GM18951 (cell line): ENCODE data around the gene IARS1.

Experiments used
- POLR2A ChIP-seq: IDR thresholded peaks from 4 replicates; pipeline ENCODE4 v1.6.1; 2011; ENCODE audit warnings: mild to moderate bottlenecking; ENCODE audit not compliant: insufficient read length, insufficient read depth; ENCODE audit errors: extremely low read depth
- in situ Hi-C: fragments of 300-500 bp; cut with MboI; formaldehyde crosslinking; loops from one replicate; pipeline ENCODE4 v1.12.0; 2022; ENCODE audit warnings: low sequenced_read_pairs, mixed read lengths, inconsistent platforms; ENCODE audit not compliant: unreplicated experiment

IARS1 gene

GRCh38 chr9:92290785-92291429 is 2.6 kb downstream of the IARS1 start:
- TF ChIP-seq POLR2A, result no peak
- in situ Hi-C loops, result no loop called here

- in situ Hi-C loops, result no loop called here
- TF ChIP-seq POLR2A, result no peak
These were observed 3.6 kb downstream of the IARS1 start for GRCh38 chr9:92289708-92290390.

- in situ Hi-C loops, result no loop called here
- no peak for TF ChIP-seq POLR2A
These were observed 14.2 kb downstream of the IARS1 start for GRCh38 chr9:92279302-92279701.

- in situ Hi-C loops, result no loop called here
- TF ChIP-seq POLR2A, result no peak
These were observed 15.4 kb downstream of the IARS1 start for GRCh38 chr9:92278110-92278509.

- in situ Hi-C loops, result no loop called here
- no peak for TF ChIP-seq POLR2A
These were observed 17.0 kb downstream of the IARS1 start for GRCh38 chr9:92276331-92277032.

- TF ChIP-seq POLR2A, result no peak
- in situ Hi-C loops, result no loop called here
These were observed 18.0 kb downstream of the IARS1 start for GRCh38 chr9:92275541-92275940.

GRCh38 chr9:92270511-92270910 is 23.0 kb downstream of the IARS1 start:
- no peak for TF ChIP-seq POLR2A
- in situ Hi-C loops, result loop anchor here (25.0 kb wide), 1 partner anchor 133 kb away; no protein-coding TSS in a partner anchor

GRCh38 chr9:92266486-92266885 is 27.0 kb downstream of the IARS1 start:
- in situ Hi-C loops, result loop anchor here (25.0 kb wide), 1 partner anchor 129 kb away; no protein-coding TSS in a partner anchor
- no peak for TF ChIP-seq POLR2A

- in situ Hi-C loops, result loop anchor here (25.0 kb wide), 1 partner anchor 128 kb away; no protein-coding TSS in a partner anchor
- TF ChIP-seq POLR2A, result no peak
These were observed 28.3 kb downstream of the IARS1 start for GRCh38 chr9:92265154-92265553.

- in situ Hi-C loops, result loop anchor here (25.0 kb wide), 1 partner anchor 126 kb away; no protein-coding TSS in a partner anchor
- no peak for TF ChIP-seq POLR2A
These were observed 30.4 kb downstream of the IARS1 start for GRCh38 chr9:92263131-92263530.

- no peak for TF ChIP-seq POLR2A
- in situ Hi-C loops, result loop anchor here (25.0 kb wide), 1 partner anchor 120 kb away; no protein-coding TSS in a partner anchor
These were observed 36.2 kb downstream of the IARS1 start for GRCh38 chr9:92257327-92257726.

- in situ Hi-C loops, result loop anchor here (25.0 kb wide), 1 partner anchor 117 kb away; no protein-coding TSS in a partner anchor
- TF ChIP-seq POLR2A, result no peak
These were observed 38.8 kb downstream of the IARS1 start for GRCh38 chr9:92254381-92255337.
